Fibroblast of skin of left quadriceps (primary cell): ENCODE results near the gene KLHL42.
"Not testable (repeated sequence)": the region's sequence is repeated elsewhere in the genome, so short reads cannot be mapped to it uniquely, and the experiment has no call there.

Experiments
- DNase-seq, 2 experiments: peaks; one replicate each; pipeline ENCODE4 v3.0.0-alpha.2; 2013; ENCODE audit warnings: low read depth in 2 of 2

The KLHL42 gene, protein sequence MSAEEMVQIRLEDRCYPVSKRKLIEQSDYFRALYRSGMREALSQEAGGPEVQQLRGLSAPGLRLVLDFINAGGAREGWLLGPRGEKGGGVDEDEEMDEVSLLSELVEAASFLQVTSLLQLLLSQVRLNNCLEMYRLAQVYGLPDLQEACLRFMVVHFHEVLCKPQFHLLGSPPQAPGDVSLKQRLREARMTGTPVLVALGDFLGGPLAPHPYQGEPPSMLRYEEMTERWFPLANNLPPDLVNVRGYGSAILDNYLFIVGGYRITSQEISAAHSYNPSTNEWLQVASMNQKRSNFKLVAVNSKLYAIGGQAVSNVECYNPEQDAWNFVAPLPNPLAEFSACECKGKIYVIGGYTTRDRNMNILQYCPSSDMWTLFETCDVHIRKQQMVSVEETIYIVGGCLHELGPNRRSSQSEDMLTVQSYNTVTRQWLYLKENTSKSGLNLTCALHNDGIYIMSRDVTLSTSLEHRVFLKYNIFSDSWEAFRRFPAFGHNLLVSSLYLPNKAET

DNA sequence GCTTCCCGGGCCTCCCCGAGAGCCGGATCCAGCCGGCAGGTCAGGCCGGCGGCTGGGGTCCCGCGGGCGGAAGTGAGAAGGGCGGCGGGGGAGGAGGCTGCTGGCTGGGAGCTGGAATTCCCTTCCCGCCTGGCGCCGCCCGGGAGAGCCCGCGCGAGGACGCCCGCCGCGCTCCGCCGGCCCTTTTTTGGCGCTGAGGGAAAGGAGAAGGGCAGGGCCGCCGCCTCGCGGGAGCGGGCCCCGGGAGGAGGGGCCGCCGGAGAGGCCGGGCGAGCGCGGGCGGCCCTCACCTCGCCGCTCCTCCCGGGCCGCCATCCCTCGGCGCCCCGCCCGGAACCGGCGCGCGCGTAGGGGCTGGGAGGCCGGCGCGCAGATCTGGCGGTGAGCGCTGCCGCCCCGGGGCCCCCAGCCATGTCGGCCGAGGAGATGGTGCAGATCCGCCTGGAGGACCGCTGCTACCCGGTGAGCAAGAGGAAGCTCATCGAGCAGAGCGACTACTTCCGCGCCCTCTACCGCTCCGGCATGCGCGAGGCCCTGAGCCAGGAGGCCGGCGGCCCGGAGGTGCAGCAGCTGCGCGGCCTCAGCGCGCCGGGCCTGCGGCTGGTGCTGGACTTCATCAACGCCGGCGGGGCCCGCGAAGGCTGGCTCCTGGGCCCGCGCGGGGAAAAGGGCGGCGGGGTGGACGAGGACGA lies at the start of gene KLHL42, which contains the start of gene MANSC4:
Gene KLHL42 (plus strand): TSS at position 314 of the 692 bp plus-strand sequence. CDS start 98 bp downstream, at position 412.
Gene MANSC4 (minus strand): TSS at position 317 of the 692 bp plus-strand sequence. CDS start 8,960 bp downstream, outside the sequence.
- peak; percentile 51 to 52 for DNase-seq

DNA sequence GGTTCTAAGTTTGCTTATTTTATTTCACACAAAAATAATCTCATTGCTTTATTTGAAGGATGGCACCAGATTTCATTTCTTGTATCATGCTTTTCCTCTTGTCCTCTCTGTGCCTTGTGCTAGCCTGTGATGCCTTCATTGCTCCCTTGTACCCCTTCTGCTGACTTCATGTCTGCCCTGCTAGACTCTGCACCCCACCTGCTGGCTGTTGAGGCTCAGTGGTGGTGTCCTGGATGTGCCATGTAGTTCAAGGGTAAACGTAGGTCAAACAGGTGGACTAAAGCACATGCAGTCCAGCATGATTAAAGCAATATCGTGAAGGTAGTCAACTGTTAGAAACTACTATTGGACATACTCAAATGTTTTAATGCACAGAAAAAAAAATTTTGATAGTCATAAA lies 47.8 kb upstream of the KLHL42 start:
- no peak for DNase-seq

DNA sequence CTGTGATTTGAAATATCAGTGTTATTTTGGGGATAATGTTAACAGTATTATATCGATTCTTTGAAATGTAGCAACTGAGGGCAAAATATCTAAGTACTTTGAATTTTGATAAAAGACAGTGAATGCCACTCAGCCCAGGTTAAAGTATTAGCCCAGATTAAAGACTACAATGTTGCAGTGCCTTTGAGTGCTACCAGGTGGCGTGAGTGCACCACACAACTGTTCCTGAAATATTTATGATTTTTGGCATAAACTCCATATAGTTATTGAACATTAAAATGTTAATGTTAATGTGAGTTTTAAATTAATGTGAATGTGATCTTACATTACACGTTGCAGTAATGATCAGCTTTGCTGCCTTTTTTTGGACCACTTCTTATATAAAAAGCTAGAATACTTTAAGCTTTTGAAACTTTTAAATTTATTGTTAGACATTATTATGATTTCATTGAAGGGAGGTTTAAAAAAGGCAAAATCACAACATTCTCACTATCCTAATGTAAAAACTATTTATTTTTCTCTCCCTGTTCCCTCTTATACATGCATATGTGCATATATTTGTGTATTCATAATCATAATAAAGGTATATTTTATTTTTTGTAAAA lies 46.9 kb upstream of the KLHL42 start:
- peak; percentile 6 to 11 for DNase-seq

DNA sequence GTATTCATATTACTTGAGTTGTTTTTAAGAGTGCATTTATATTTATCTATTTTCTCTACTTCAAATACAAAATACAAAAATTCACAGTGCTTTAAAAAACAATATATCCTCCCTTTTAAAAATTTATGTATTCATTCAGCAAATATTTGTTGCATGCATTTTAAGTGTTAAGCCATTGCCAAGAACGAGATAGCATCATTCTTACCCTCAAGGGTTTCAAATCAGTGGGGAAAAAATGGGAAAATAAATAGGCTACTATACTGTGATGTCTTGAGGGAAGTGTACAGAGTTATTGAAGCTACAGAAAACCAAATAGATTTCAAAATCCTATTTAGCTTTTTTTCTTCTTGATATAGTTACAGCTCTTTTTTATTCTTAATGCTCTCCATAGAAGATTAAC lies 46.2 kb upstream of the KLHL42 start:
- DNase-seq: no peak

DNA sequence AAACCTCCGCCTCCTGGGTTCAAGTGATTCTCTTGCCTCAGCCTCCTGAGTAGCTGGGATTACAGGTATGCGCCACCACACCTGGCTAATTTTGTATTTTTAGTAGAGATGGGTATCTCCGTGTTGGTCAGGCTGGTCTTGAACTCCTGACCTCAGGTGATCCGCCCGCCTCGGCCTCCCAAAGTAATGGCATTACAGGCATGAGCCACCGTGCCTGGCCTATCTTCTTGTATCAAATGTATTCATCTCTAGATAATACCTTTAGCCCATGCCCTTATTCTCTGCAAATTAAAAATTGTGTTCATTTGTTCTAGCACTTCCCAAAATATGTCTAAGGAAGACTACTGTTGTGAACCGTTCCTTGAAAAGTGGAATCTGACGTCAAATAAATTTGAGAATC lies 45.7 kb upstream of the KLHL42 start:
- DNase-seq: not testable (repeated sequence)

DNA sequence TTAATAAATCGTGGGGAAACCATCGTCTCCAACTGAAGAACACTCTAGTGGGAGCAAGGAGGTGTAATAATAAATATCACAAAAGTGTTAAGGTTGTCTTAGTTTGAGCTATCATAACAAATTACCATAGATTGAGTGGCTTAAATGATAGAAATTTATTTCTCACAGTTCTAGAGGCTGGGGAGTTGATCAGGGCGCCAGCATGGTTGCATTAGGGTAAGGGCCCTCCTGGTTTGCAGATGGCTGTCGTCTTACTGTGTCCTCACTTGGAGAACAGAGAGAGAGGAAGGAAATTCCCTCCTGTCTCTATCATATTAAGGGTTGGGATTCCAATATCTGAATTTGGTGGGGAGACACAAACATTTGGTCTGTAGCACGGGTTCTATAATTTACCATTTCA lies 36.4 kb upstream of the KLHL42 start:
- no peak for DNase-seq

DNA sequence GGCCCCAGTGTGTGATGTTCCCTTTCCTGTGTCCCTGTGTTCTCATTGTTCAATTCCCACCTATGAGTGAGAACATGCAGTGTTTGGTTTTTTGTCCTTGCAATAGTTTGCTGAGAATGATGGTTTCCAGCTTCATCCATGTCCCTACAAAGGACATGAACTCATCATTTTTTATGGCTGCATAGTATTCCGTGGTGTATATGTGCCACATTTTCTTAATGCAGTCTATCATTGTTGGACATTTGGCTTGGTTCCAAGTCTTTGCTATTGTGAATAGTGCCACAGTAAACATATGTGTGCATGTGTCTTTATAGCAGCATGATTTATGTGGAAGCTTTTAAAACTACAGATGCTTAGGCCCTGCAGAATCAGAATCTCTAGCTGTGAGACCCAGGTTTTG lies 34.3 kb upstream of the KLHL42 start:
- not testable (repeated sequence) for DNase-seq

DNA sequence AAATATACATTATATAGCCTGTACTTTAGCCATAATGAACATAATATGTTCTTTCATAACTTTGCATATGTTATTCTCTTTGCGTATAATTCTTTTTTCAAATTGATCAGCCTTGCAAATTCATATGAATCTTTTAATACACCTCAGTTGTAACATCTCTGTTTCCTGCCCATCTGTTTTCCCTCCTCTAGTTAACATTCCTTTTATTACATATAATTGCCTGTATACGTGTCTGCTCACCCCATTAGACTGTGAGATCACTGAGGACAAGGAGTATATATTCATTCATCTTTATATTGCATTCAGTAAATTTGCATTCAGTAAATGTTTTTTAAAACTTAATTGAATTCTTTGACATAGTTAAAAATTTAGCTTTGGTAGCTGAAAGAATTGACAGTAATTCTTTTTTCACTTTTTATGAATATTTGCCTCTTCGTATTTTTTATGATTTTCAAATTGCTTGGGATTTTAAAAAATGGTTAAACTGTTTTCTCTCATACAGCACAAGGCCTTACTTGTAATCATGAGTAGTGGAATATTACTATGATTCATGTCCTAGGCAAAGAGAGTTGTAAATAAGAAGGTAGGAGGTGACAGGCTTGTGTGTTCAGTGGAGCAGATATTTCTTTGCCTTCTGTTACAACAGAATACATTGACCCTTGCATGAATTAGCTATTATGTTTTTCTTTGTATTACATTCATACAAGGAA lies 32.8 kb upstream of the KLHL42 start:
- no peak for DNase-seq

DNA sequence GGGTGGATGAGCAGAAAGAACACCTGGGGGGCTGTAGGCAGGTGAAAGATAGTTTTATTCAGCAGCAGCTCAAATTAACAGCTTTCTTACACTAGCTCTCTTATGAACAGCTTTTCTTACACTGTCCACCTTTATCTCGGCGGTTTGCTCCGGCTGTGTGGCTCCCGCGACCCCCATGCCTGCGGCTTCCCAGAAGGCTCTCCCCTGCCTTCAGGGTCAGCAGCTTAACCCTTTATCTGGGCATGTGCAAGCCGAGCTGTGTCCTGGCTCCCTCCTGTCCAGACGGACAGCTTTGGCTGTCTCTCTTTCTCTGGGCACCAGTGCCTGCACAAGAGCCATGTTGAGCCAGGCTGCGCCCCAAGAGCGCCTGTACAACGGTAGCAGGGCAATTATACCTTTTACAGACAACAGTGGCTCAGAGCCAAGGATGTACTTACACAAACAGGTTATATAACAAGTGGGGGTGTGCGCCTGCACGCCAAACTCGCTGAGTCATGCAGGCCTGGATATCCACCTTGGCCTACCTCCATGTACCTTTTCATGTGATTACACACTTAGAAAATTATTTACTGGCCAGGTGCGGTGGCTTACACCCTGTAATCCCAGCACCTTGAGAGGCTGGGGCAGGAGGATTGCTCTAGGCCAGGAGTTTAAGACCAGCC lies 28.5 kb upstream of the KLHL42 start:
- no peak for DNase-seq

DNA sequence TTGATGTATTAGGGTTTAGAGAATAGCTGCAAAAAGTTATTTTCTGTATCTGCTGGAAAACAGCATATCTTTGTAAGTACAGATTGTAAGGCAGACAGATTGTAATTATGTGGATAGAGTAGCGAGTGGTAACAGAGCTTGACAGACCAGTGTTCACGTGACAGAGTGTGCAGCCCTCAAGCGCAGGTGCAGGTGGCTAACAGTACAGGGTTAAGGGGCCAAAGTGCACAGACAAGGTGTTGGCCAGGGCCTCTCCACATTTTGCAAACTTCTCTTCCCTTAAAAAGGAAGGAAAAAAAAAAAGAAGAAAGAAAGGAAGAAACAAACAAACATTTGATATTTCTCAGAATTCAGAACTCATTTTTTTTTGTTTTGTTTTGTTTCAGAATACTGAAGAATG lies 25.2 kb upstream of the KLHL42 start:
- DNase-seq: no peak

DNA sequence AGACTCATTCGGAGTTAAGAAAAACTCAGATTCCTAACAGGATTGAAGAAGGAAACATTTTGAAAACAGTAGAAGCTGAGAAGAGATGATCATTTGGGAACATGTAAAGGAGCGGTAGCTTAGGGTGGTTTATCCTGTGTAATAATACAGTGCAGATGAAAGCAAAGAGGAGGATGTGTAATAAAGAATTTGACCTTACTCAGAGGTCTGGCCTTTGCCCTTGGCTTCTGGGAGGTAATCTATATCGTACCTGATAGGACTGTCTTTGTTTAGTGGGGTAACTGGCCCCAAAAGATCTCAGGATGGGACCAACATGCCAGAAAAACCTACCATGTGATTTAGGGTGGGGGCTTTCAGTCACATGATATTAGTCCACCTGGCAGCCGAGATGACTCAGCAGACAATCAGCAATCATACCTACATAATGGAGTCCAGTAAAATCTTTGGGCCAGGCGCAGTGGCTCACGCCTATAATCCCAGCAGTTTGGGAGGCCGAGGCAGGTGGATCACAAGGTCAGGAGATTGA lies 23.3 kb upstream of the KLHL42 start:
- no peak for DNase-seq

DNA sequence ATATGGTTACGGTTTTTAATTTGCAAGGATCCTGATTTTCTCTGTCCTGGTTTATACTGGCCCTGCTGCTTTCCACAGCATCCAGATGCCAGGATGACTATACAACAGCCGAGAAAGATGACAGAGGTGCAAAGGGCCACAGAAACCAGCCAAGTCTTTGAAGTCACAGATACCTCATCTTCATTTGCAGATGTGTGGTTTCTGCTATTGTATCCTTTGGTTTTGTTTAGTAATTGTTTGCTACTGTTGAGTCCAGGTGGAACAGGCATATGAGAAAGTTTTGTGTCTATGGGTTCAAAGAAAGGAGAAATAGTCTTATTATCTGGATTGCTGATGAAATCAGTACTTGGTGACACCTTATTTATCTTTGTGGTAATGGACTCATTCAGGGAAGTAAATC lies 17.3 kb upstream of the KLHL42 start:
- no peak for DNase-seq

DNA sequence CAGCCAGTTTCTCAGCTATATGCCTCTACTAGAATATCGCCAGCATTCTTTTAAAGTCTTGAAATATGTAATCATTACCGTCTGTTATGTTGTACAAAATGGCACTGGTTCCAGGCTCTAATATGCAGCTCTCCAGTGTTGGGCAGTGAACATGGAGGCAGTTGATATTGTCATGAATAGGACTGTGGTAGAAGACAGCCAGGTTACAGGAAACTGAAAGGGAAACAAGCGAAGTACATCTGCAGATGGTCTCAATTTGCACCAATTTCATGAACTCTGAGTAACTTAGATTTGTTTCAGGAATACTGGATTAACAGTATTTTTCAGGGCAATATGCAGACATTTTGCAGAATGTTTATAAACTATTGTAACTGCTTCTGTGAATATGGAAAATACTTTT lies 13.4 kb upstream of the KLHL42 start:
- no peak for DNase-seq

DNA sequence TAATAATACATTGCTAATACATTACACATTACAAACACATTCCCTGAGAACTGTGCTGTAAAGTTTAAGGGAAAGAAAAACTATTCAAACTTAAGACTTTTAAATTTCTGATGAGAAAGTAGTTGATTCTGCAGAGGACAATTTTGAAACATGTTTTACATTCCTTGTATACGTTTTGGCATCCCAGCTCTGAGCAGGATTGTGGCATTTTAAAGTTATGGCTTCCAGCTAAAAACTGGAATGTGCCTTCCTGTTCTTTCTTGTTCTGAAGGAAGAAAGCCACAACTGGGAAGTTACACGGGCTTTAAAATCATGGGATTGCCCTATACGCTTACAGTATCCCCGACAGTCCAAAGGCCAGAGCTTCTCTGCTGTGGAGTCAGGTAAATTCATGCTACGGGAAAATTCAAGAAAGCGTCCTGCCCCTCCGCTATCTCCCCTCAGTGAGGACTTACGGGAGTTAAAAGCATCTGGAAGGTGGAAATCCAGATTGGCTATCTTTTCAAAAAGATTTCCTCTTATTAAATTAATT lies 10.8 kb upstream of the KLHL42 start:
- DNase-seq: no peak

DNA sequence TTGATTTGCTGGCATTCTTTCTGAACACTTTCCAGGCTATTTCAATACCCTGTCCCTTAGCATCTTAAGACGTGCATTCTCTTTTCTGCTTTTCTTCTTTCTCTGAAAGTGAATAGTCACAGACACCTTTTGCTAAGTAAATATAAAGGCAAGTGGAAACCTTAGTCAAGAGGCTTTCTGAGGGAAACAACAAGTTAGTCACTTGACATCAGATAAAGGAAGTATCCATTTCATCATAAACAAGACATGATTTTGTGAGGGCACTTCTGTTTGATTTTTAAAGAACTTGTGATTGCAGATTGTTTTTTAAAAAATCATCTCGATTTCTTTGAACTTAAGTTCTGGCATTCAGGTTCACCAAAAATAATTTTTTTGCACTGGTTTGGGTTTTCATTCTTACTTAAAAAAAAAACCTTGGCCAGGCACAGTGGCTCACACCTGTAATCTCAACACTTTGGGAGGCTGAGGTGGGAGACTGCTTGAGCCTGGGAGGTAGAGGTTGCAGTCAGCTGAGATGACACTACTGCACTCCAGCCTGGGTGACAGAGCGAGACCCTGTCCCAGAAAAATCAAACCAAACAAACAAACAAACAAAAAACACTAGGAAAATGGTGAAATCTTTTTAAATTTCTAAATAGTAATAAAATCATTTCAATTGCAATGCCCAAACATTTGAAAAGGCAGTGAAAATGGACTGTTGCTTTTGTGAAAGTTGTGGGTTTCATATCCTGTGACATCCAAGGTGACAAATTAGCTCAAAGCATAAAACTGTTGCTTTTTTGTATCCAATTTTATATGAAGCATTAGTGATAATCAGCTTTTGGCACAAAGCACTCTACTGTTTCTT lies 8.3 kb upstream of the KLHL42 start:
- no peak for DNase-seq

DNA sequence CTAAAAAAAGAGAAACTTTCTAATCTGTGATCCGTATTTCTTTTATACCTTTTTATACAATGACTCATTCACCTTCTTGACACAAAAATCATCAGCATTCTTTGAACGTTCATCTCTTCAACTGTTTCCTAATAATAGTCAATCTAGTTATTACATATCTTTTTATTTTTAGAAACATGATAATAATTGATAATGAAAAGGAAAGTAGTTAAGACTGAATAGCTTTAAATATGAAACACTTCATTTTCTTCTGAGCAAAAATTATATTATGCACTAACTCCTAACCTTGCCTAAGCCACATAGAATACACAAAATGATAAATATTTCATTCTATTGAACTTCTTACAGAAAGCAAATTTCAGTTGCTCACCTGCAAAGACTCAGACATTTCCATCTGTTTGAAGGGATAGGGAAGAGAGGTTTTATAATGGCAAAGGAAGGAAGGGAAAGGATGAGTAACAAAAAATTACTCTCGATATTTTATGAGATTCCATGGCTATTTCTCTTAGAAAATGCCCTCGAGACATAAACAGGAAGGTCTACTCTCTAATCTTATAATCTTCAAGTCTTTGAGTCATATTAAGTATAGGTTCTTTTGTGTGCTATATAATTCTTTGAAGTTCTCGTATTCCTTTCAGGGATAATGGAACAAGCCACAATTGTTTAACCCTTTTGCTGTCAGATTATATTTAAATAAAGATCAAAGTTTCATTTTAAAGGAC lies 7.5 kb upstream of the KLHL42 start:
- no peak for DNase-seq

DNA sequence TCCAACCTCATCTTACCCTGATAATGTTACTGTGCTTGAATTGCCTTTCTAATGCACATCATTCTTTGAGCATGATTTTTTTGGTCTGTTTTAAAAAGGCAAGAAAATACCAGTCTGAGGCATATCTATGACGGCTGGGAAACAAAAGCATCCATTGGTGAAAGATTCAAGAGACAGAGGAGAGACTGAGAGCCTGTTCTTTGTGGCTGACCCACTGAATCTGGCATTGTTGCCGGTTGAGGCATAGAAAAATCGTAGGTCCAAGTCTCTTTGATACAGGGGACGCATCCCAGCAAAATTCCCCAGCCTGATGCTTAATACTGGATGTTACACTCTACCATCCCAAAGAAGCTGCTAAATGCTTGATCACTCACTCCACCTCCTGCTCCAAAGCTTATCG lies 2.9 kb upstream of the KLHL42 start:
- no peak for DNase-seq

DNA sequence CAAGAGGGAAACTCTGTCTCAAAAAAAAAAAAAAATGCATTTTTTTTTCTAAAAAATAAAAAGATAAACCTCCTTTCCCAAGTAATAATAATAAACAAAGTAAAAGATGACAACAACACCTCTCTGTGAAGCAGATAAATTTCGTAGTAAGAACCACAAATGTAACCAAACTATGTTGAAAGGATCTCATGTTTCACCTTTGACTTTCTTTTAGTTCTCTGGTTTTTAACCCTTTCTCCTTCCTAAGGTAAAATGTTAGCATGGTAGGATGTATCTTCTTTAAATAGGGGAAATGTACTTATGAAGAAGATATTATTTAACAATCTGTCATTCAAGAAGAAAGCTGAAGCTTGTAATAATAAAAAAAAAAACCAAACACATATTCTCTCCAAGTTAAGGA lies 1.8 kb upstream of the KLHL42 start:
- no peak for DNase-seq

DNA sequence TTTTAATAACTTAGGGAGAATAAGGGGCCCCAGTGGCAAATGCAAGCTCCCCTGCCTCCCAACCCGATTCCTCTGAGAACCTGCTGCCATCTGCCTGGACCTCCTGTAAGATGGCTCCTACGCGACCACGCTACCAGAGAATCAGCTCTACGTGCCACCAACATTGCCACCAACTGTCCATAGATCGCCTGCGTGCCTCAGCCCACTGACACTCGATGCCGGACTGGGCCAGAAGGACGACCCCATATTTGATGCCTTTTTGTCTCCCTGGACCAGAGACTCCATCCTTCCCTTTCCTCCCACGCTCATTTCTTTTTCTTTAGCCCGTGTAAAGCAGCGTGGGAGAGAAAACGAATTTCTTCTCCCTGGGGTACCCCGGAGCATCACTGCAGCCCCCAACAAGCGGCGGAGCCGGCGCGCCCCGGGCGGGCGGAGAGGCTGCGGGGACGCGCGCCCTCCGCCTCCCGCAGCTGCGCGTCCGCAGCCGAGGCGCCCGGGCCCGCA lies 565 bp upstream of the KLHL42 start:
- DNase-seq: no peak
